COLO668 (cell line): ENCODE data around the gene RASGRP1.

Experiments used
- DNase-seq: peaks from one replicate; lab custom pipeline; 2025; ENCODE audit not compliant: unreplicated experiment; lab: John Stamatoyannopoulos, UW

RASGRP1 gene

GRCh38 chr15:38538328-38539007 is 26.1 kb downstream of the RASGRP1 start:
- DNase-seq, result no peak

DNA sequence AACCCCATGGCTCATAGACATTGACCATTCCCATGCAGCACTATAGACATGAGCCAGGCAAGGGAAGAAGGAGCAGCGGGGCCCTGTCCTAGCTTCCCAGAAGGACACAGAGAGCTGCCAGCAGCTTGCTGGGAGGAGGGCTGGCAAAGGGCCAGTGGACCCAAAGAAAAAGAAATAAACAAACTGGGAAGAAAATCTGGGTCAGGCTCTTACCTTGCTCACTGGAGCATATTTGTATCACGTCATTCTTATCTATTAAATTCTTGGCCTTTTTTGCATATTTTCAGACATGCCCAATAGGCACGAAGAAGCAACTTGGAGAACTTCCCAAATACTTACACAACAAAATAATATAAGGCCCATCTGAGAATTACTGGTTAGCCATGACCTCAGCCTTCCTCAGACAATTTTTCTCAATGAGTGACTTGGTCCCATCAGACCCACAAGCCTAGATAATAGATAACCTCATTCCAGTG is 28.4 kb downstream of the RASGRP1 start:
- DNase-seq, result no peak

DNA sequence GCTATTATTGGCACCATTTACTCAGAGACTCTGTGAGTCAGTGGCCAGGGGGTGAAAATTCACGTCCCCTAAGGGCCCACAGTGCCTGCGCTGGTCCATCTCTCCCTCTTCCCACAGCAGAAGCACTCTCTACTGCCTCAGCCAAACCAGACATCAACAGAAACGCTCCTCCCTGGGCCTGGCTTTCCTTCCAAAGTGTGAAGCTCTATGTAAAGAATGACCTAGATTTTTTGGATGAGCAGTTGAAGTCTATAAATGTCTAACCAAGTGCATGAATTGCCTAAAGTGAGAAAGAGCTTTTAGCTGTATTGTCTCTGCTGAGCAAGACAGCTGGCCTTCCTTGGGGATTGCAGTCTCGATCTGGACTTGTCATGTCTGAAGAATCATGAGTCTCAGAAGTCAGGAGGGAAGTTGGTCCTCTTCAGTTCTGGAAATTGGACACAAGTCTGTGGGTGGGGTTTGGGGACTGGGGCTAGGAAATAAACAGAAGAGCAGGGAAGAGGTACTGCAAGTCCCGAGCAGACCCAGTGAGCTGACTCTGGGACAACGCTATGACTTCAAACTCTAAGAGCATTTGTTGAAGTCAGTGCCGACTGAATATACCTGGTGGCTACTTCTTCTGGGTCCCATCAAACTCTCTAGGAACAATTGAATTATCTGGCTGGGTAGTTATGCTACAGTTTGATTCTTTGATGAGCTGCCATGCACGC is 29.0 kb downstream of the RASGRP1 start:
- no peak for DNase-seq

DNA sequence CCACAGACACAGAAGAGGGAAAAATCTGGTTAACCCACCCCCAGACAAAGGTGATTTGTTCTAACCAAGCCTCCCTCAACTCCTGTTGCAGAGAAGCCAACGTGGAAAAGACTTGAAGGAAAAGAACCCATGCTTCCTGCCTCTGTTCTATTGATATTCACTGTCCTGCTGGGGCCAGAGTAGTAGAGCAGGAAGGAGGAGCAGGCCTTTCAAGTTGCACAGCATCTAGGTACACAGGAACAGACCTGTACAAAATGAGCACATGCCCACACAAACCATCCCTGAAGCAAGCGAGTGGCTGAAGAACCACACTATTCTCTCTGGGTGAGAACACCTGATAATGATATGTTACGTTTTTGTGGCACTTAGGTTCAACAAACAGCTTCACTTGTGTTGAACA is 29.9 kb downstream of the RASGRP1 start:
- DNase-seq, result no peak

DNA sequence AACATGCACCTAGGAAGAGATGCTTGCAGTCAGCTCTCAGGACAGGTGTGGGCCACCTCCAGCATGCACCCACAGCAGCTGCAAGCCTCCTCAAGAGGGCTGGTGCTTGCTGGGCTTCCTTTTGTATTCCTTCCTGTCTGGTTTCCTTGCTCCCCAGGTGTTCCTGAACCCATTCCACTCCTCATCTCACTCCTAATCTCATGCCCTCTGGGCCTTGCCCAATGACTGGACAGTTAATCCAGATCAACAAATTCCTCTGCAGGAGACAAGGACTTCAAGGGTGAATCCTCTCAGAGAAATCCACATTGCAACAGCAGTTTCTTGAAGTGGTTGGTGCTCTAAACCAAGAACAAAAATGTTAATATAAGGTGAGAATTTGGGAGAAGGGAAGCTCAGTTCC is 30.7 kb downstream of the RASGRP1 start:
- no peak for DNase-seq

DNA sequence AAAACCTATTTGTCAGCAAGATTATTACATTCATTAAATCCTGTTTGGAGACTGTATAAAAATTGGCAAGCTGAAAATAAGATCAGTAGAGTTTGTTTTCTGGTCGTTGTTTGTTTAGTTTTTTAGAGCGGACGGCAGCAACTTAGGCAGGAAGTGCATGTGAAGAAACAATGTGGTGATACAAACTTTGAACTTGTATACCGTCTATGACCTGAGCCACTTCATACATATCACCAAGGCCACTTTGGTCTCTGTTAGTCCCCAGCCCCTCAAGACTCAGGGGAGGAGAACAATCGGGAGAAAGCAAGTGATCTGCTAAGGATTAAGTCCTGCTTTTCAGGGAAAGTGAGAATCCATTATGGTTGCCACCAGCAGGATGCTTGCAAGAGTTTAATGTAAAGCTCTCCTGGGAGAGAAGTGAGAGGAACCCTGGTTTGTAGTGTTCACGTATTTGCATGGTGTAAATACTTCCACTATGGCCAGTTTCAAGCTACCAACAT is 31.1 kb downstream of the RASGRP1 start:
- no peak for DNase-seq

DNA sequence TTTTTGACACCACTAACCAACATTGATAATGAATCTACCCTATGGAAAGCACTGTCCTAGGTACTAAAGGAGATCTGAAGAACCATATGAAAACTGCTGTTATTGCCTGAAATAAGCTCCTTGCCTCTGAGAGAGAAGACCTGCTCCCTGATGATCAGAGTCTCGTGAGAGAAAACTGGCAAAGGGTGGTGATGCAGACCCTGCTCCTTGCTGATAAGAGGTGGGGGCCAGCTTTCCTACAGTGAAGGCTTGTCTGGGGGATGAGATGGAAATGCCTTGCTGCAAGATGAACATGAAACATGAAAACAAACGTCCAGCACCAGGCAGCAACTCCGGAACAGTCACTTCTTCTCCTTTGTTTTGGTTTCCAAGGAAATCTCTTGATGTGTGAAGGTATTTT is 31.9 kb downstream of the RASGRP1 start:
- DNase-seq, result no peak

DNA sequence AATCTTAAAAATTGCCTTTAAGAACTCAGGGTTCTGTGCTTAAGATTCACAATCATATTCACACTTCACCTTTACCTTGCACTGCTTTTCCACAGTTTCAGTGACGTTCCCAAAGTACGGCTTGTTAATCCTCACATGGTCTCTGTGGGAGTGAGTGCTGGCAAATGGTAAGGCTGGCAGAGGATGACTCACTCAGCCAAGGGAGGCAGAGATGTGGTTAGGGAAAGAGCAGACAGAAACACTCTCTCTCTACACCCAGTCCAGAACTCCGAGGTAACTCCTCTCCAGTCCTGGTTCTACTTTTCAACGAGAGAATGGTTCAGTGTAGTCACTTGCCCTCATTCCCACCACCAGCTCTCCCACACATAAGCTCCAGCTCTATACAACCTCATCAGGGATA is 33.1 kb downstream of the RASGRP1 start:
- DNase-seq, result no peak

- no peak for DNase-seq
Measured at GRCh38 chr15:38530113-38530512, 34.5 kb downstream of the RASGRP1 start.

DNA sequence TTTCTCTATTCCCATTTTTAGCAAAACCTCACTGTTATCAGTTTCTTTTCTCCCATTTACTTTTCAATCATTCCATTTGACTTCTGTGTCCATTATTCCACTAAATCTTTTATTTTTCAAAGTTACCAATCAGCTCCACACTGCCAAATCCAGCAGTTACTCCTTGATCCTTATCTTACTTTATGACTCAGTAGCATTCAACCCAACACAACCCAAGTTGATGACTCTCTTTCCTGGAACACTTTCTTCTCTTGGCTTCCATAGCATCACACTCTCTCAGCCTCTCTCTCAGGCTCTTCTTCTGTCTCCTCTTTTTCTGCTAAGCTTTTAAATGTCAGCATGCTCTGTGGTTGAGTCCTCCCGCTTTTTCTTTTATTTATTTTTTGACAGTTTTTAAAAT is 36.3 kb downstream of the RASGRP1 start:
- DNase-seq, result no peak

DNA sequence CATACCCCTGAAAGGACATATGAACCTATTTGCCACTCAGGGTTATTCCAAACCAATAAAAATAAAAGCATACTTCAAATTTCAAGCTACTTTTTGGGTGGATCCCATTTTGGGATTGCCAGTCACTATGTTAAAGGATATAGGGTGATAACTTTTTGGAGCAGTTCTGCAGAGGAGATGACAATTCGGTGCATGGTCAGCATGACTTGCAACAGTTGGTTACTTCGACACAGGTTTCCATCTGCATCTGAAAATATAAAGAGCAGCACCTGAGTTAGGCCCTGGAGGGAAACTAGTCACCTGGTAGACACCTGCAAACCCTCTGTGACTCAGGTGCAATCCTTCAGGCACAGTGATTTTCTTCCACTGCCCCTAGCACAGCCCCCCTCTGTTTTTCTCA is 38.5 kb downstream of the RASGRP1 start:
- DNase-seq, result no peak

DNA sequence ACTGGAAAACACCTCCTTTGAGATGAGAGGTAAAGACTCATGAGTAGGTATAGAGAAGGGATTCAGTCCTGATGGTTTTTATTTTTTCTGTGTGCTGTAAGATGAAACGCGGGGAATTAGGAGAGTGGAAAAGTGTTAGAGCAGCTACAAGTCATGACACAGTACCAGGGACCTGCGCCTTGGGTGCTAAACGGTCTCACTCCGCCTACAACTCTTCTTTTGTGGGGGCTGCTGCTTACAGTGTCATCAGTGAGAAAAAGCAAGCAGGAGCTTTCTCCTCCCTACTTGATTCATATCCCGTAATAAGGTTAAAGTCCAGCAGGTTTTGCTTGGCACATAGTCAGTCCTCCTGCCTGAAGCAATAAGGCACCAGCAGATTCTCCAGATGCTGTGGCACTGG is 39.1 kb downstream of the RASGRP1 start:
- no peak for DNase-seq

DNA sequence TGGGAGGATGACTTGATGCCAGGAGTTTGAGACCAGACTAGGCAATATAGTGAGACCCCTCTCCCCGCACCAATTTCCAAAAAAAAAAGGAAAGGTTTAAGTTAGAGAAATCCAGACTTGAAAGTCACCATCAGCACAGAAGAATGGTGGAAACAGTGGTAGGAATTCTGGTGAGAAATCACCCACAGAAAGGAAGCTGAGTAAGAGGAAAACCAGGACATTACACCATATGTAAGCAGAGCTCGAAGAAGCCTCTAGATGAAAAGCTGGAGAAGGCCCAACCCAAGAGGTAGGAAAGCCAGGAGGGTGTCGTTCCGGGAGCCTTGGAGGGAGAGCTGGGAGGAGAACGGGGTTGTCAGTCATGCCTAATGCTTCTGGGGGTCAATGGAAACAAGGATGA is 40.5 kb downstream of the RASGRP1 start:
- no peak for DNase-seq

DNA sequence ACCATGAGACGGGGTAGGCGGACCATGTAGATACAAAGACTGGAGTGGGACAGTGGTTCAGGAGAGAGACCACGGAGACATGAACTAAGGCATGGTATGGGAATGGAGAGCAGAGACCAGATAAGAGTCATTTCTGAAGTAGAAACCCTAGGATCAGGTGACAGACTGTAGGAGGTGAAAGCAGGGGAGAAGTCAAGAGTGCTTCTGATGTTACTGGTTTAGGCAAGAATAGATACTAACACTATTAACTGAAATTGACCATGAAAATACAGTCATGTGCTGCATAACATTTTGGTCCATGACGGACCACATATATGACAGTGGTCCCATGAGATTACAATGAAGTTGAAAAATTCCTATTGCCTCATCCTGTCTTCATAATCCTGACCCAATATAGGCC is 41.7 kb downstream of the RASGRP1 start:
- DNase-seq, result no peak

DNA sequence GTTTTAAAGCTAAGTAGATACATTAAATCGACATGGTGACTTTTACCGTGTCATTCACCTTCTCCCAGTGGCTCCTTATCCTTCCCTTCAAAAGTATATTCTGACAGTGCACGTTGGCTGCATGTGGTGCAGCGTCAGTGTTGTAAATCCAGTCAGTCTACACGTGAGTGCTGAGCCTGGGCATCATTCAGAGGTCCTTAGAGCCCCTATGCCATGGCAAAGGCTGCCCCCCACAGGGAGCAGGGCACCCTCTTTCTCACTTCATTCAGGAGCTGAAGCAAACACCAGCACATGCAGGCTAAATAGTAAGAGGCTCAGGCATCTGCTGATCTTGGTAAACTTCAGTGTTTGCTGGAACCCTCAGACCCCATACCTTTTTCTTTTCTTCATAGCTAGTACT is 43.3 kb downstream of the RASGRP1 start:
- DNase-seq, result no peak

GRCh38 chr15:38520035-38520434 is 44.6 kb downstream of the RASGRP1 start:
- DNase-seq, result no peak

DNA sequence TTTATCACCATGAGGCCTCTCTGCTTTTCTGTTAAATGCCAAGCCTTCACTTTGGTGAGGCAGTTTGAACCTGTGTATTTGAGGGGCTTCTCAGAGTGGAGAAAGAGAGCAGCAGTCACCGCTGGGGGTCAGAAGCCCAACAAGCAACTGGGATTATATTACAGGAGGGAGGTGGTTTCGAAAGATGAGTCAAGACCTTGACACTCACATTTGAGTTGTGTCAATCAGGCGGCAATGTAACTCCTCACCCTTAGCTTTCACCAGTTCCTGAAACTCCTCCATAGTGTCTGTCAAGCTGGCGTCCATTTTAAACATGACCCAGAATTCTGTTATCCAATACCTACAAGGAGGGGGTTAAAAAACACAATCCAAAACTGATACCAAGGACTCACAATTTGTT is 46.5 kb downstream of the RASGRP1 start:
- DNase-seq, result no peak

- no peak for DNase-seq
Measured at GRCh38 chr15:38517312-38517975, 47.2 kb downstream of the RASGRP1 start.

- DNase-seq, result no peak
Measured at GRCh38 chr15:38516626-38517025, 48.0 kb downstream of the RASGRP1 start.

GRCh38 chr15:38514601-38515000 is 50.0 kb downstream of the RASGRP1 start:
- no peak for DNase-seq

DNA sequence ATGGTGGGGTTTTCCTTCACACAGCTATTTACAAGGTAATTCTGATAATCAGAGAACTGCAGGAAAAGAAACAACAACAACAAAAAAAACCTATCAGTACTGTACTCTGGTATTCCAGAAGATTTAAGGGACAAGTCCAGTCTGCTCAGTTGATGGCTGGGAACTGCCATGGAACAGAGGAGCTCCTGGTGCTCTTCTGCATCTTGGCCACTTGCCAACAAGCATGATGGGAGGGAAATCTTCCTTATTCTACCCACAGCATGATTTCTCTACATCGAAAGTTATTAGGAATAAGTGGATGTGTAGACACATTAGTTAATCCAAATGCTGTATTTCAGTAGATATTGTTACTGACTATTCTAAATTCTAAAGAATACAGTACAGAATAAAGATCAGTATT is 51.7 kb downstream of the RASGRP1 start:
- DNase-seq, result no peak

DNA sequence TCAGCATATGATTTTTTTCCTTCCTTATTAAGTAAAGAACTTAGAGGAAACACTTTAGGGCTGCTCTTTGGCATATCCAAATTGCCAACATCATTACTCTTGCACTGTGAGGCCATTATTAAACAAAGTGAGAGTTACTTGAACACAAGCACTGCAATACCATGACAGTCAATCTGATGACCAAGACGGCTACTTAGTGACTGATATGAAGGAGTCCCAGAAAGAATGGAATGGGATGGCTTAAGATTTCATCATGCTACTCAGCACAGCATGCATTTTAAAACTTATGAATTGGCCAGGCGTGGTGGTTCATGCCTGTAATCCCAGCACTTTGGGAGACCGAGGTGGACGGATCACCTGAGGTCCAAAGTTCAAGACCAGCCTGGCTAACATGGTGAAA is 55.5 kb downstream of the RASGRP1 start:
- no peak for DNase-seq
